IMR-90 (cell line): ENCODE measurements around the gene TRPC4AP. TPM values are rescaled to one million over a fixed set of nuclear protein-coding genes. Genes with fewer than 3 reads are reported as not detected.

Experiments used
- ATAC-seq: fragments of 200-7000 bp; cut with Tn5 transposase; 2 replicates; pipeline ENCODE4 v1.9.1; 2020; ENCODE audit warnings: low read depth, mild to moderate bottlenecking, moderate library complexity
- BruUV-seq: library from RNA; stranded (reverse); fragments of 400-500 nt; replicated peaks from 2 replicates; lab custom pipeline; 2021; lab: Mats Ljungman, UMichigan
- CTCF ChIA-PET: fragments of 300-600 bp; formaldehyde crosslinking; extraction: SDS; loops from one replicate; lab custom pipeline; 2021; ENCODE audit warnings: antibody characterized with exemption; lab: Yijun Ruan, JAX
- POLR2A ChIA-PET: fragments of 300-600 bp; sonication (Branson Sonifier 250); formaldehyde crosslinking; loops from one replicate; lab custom pipeline; 2022; ENCODE audit warnings: antibody characterized with exemption; ENCODE audit not compliant: unreplicated experiment; lab: Charles Lee
- DNase-seq: peaks from one replicate; pipeline ENCODE4 v3.0.0; 2013
- H2AFZ ChIP-seq: replicated peaks from 2 replicates; pipeline ENCODE3; 2013; ENCODE audit warnings: low read length, mild to moderate bottlenecking; ENCODE audit not compliant: poor library complexity
- H2AK5ac ChIP-seq: 2 replicates; pipeline ENCODE4 v1.6.1; 2013; ENCODE audit warnings: low read depth, low read length, inconsistent platforms
- H2AK9ac ChIP-seq: replicated peaks from 2 replicates; pipeline ENCODE3; 2013; ENCODE audit warnings: mild to moderate bottlenecking, low read depth, low read length, moderate library complexity; ENCODE audit not compliant: poor library complexity
- H2BK120ac ChIP-seq: 2 replicates; pipeline ENCODE4 v1.6.1; 2013; ENCODE audit warnings: low read depth, low read length, inconsistent platforms
- H2BK15ac ChIP-seq: 3 replicates; pipeline ENCODE4 v1.6.1; 2013; ENCODE audit warnings: low read depth, low read length, inconsistent platforms
- H2BK20ac ChIP-seq: 2 replicates; pipeline ENCODE4 v1.6.1; 2013; ENCODE audit warnings: low read depth, mild to moderate bottlenecking, inconsistent platforms, low read length, moderate library complexity
- H2BK5ac ChIP-seq: 2 replicates; pipeline ENCODE4 v1.6.1; 2013; ENCODE audit warnings: mild to moderate bottlenecking, low read depth, low read length, inconsistent platforms; ENCODE audit not compliant: poor library complexity, severe bottlenecking
- H3K14ac ChIP-seq: replicated peaks from 2 replicates; pipeline ENCODE4 v1.6.1; 2013; ENCODE audit warnings: low read depth, low read length, inconsistent platforms
- H3K18ac ChIP-seq: 2 replicates; pipeline ENCODE4 v1.6.1; 2013; ENCODE audit warnings: low read depth, low read length, control low read depth
- H3K23ac ChIP-seq: 2 replicates; pipeline ENCODE4 v1.6.1; 2013; ENCODE audit warnings: low read depth, low read length, inconsistent platforms
- H3K27ac ChIP-seq: 2 replicates; pipeline ENCODE4 v1.5.1; 2013; ENCODE audit warnings: mild to moderate bottlenecking, control low read depth, low read length; ENCODE audit not compliant: insufficient read depth
- H3K27me3 ChIP-seq: 2 replicates; pipeline ENCODE4 v1.6.1; 2013; ENCODE audit warnings: low read length; ENCODE audit not compliant: control insufficient read depth, insufficient read depth
- H3K36me3 ChIP-seq: 2 replicates; pipeline ENCODE4 v1.6.1; 2013; ENCODE audit warnings: low read length, mixed read lengths; ENCODE audit not compliant: control insufficient read depth, insufficient read depth
- H3K4ac ChIP-seq: 2 replicates; pipeline ENCODE4 v1.6.1; 2013; ENCODE audit warnings: low read depth, low read length, inconsistent platforms
- H3K4me1 ChIP-seq: 2 replicates; pipeline ENCODE4 v1.6.1; 2013; ENCODE audit warnings: low read length, mixed read lengths; ENCODE audit not compliant: control insufficient read depth, insufficient read depth
- H3K4me2 ChIP-seq: 2 replicates; pipeline ENCODE4 v1.6.1; 2013; ENCODE audit warnings: low read depth, mild to moderate bottlenecking, control low read depth, low read length, moderate library complexity
- H3K4me3 ChIP-seq: 2 replicates; pipeline ENCODE4 v1.5.1; 2013; ENCODE audit warnings: low read depth, mild to moderate bottlenecking, control low read depth, low read length, moderate library complexity; ENCODE audit not compliant: insufficient read depth
- H3K56ac ChIP-seq: 2 replicates; pipeline ENCODE4 v1.6.1; 2013; ENCODE audit warnings: low read length, inconsistent platforms; ENCODE audit not compliant: insufficient read depth; ENCODE audit errors: extremely low read depth
- H3K79me1 ChIP-seq, 2 experiments: 2 replicates each; pipeline ENCODE4 v1.6.1; 2013; ENCODE audit warnings: low read length in 2 of 2, inconsistent platforms in 1 of 2, low read depth in 1 of 2
- H3K9ac ChIP-seq: 2 replicates; pipeline ENCODE4 v1.6.1; 2013; ENCODE audit warnings: low read depth, low read length, control low read depth
- H3K9me1 ChIP-seq: 2 replicates; pipeline ENCODE4 v1.6.1; 2013; ENCODE audit warnings: low read length, inconsistent platforms; ENCODE audit not compliant: insufficient read depth
- H3K9me3 ChIP-seq: 2 replicates; pipeline ENCODE4 v1.6.1; 2013; ENCODE audit warnings: low read length; ENCODE audit not compliant: control insufficient read depth, insufficient read depth
- H4K20me1 ChIP-seq: 2 replicates; pipeline ENCODE4 v1.6.1; 2013; ENCODE audit warnings: low read length, inconsistent platforms; ENCODE audit not compliant: insufficient read depth
- H4K5ac ChIP-seq: 2 replicates; pipeline ENCODE4 v1.6.1; 2013; ENCODE audit warnings: mild to moderate bottlenecking, low read depth, low read length, control low read depth
- H4K8ac ChIP-seq, 2 experiments: 2 replicates each; pipeline ENCODE4 v1.6.1; 2013; ENCODE audit warnings: low read depth in 2 of 2, low read length in 2 of 2, control low read depth in 1 of 2, inconsistent platforms in 1 of 2
- H4K91ac ChIP-seq: 2 replicates; pipeline ENCODE4 v1.6.1; 2013; ENCODE audit warnings: low read depth, low read length, inconsistent platforms; ENCODE audit not compliant: insufficient read depth
- BHLHE40 ChIP-seq: fragments of 150-350 bp; IDR thresholded peaks from 2 replicates; pipeline ENCODE4 v1.6.1; 2016; ENCODE audit warnings: mild to moderate bottlenecking, low read depth, low read length
- CEBPB ChIP-seq: IDR thresholded peaks from 2 replicates; pipeline ENCODE4 v1.6.1; 2012; ENCODE audit warnings: low read depth, low read length, improper control_type of control experiment
- FOS ChIP-seq: fragments of 150-350 bp; IDR thresholded peaks from 2 replicates; pipeline ENCODE4 v1.6.1; 2016; ENCODE audit warnings: low read depth, low read length
- RFX5 ChIP-seq: IDR thresholded peaks from 2 replicates; pipeline ENCODE4 v1.8.0; 2012; ENCODE audit warnings: low read depth, mild to moderate bottlenecking, low read length, moderate library complexity
- SMC3 ChIP-seq: fragments of 150-350 bp; IDR thresholded peaks from 2 replicates; pipeline ENCODE4 v1.6.1; 2016; ENCODE audit warnings: low read depth, mild to moderate bottlenecking, antibody characterized with exemption, low read length, moderate library complexity
- WGBS, 2 experiments: methylation state at CpG; one replicate each; pipeline versions ENCODE4 v1.1.5 to v1.1.7; 2013; ENCODE audit warnings: missing lambda C conversion rate in 2 of 2; ENCODE audit not compliant: insufficient read length in 1 of 2; ENCODE audit errors: extremely low coverage in 2 of 2; 5-methylcytosine and 5-hydroxymethylcytosine counted together
- dilution Hi-C: fragments of 300-500 bp; cut with HindIII; formaldehyde crosslinking; loops from one replicate; pipeline ENCODE4 v1.14.3; 2018; ENCODE audit warnings: low sequenced_read_pairs; ENCODE audit not compliant: unreplicated experiment
- in situ Hi-C: fragments of 300-500 bp; cut with MboI; formaldehyde crosslinking; loops from 3 replicates; pipeline ENCODE4 v1.14.3; 2019; ENCODE audit warnings: low sequenced_read_pairs, inconsistent platforms, mixed read lengths
- intact Hi-C: fragments of 100-400 bp; cut with micrococcal nuclease; formaldehyde crosslinking; loops from 2 replicates; pipeline ENCODE4 v1.10.0; 2022
- polyA plus RNA-seq, 3 experiments: library from polyadenylated mRNA; depleted of rRNA; stranded (reverse); fragments of >200 nt; gene quantifications; 2 replicates each; pipeline ENCODE4 v1.2.3, GENCODE V29; 2012; ENCODE audit warnings: low replicate concordance in 1 of 3
- total RNA-seq: library from RNA; depleted of rRNA; stranded (reverse); fragments of >200 nt; gene quantifications from 2 replicates; pipeline ENCODE4 v1.2.3, GENCODE V29; 2012
- TF ChIP-seq, protein P1 (sequence below): conservative IDR thresholded peaks from 2 replicates; pipeline ENCODE4 v1.5.1; 2012; ENCODE audit warnings: mild to moderate bottlenecking, low read depth, low read length, improper control_type of control experiment
- TF ChIP-seq, protein P2 (sequence below): fragments of 150-350 bp; IDR thresholded peaks from 2 replicates; pipeline ENCODE4 v1.6.1; 2017; ENCODE audit warnings: mild to moderate bottlenecking, antibody characterized with exemption, low read length, low read depth

Gene TRPC4AP
- total and polyA plus RNA-seq, 2 of the 4 experiments (the other 2 are of a cell fraction): 41.0 to 81.0 TPM

DNA sequence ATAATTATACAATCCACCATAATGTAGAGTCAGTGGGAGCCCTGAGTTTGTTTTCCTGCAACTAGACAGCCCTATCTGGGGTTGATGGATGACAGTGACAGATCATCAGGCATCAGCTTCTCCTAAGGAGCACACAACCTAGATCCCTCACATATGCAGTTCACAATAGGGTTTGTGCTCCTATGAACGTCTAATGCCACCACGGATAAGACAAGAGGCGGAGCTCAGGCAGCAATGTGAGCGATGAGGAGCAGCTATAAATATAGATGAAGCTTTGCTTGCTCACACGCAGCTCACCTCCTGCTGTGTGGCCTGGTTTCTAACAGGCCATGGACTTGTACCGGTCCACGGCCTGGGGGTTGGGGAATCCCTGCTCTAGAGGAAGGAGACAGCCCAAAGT lies 28.6 kb upstream of the TRPC4AP start:
- intact Hi-C loops (no loop called here), in situ Hi-C loops (no loop called here), dilution Hi-C loops (no loop called here)
- no peaks in the 10 kb centered on the region for H3K27me3 ChIP-seq
- H2BK15ac ChIP-seq: peak overlapping the region; percentile 26; the same call in 1 of the 3 replicates
- H4K20me1 ChIP-seq: peaks cover 2% of the 10 kb centered on the region; the same call in 1 of the 2 replicates
- H3K4me2 ChIP-seq: no peak overlapping the region
- H4K5ac ChIP-seq: no peak overlapping the region
- no peak overlapping the region for H3K4ac ChIP-seq
- no peak for ATAC-seq
- BruUV-seq: no TSS peak
- no peak overlapping the region for H3K18ac ChIP-seq
- 0 out of 4 replicates have a peak overlapping the region, but pooled peaks of 1 of the 2 experiments have one; percentile 26 for H4K8ac ChIP-seq
- no peak overlapping the region for H2BK5ac ChIP-seq
- WGBS, 2 experiments: no CpG with 5 or more reads among the region's 7 CpGs
- CTCF ChIA-PET: interaction anchor here (1.2 kb wide), 1 partner anchor 183 kb away, joined by 3 read pairs; no protein-coding TSS in a partner anchor
- peaks cover 0 to 16% of the 10 kb centered on the region in 2 experiments; a peak in 2 of 4 replicates for H3K79me1 ChIP-seq
- no peak for DNase-seq
- peaks cover 39% of the 10 kb centered on the region for H3K36me3 ChIP-seq
- no peak overlapping the region for H4K91ac ChIP-seq
- no peak overlapping the region for H3K4me3 ChIP-seq
- 0 out of 2 replicates have a peak overlapping the region, but pooled peaks have one; percentile 32 for H2BK120ac ChIP-seq
- no peak overlapping the region for H2AFZ ChIP-seq
- H3K4me1 ChIP-seq: peaks cover 21% of the 10 kb centered on the region
- peak overlapping the region; percentile 18; the same call in 1 of the 2 replicates for H3K23ac ChIP-seq
- H3K14ac ChIP-seq: no peak overlapping the region
- POLR2A ChIA-PET: no interaction called here
- peaks cover 20% of the 10 kb centered on the region for H3K9me1 ChIP-seq
- no peak overlapping the region for H3K56ac ChIP-seq
- no peaks in the 10 kb centered on the region for H3K9me3 ChIP-seq
- TF ChIP-seq SMC3 (no peak), BHLHE40 (no peak), CEBPB (no peak), RFX5 (no peak), FOS (no peak)
- TF ChIP-seq, protein P1, sequence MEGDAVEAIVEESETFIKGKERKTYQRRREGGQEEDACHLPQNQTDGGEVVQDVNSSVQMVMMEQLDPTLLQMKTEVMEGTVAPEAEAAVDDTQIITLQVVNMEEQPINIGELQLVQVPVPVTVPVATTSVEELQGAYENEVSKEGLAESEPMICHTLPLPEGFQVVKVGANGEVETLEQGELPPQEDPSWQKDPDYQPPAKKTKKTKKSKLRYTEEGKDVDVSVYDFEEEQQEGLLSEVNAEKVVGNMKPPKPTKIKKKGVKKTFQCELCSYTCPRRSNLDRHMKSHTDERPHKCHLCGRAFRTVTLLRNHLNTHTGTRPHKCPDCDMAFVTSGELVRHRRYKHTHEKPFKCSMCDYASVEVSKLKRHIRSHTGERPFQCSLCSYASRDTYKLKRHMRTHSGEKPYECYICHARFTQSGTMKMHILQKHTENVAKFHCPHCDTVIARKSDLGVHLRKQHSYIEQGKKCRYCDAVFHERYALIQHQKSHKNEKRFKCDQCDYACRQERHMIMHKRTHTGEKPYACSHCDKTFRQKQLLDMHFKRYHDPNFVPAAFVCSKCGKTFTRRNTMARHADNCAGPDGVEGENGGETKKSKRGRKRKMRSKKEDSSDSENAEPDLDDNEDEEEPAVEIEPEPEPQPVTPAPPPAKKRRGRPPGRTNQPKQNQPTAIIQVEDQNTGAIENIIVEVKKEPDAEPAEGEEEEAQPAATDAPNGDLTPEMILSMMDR: no peak
- TF ChIP-seq, protein P2, sequence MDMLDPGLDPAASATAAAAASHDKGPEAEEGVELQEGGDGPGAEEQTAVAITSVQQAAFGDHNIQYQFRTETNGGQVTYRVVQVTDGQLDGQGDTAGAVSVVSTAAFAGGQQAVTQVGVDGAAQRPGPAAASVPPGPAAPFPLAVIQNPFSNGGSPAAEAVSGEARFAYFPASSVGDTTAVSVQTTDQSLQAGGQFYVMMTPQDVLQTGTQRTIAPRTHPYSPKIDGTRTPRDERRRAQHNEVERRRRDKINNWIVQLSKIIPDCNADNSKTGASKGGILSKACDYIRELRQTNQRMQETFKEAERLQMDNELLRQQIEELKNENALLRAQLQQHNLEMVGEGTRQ: no peak
- peak overlapping the region; percentile 70; the same call in 1 of the 2 replicates for H2AK5ac ChIP-seq
- H2BK20ac ChIP-seq: no peak overlapping the region
- H3K9ac ChIP-seq: no peak overlapping the region
- no peak overlapping the region for H2AK9ac ChIP-seq
- no peak overlapping the region for H3K27ac ChIP-seq
